Breast epithelium (tissue), 4 donors: ENCODE measurements around the gene NDST4. TPM values are rescaled to one million over a fixed set of nuclear protein-coding genes. Genes with fewer than 3 reads are reported as not detected.
"Not testable (repeated sequence)": the region's sequence is repeated elsewhere in the genome, so short reads cannot be mapped to it uniquely, and the experiment has no call there.

Source experiments
- DNase-seq, 2 donors: peaks; one replicate each; pipeline ENCODE4 v3.0.0-alpha.2; 2019; ENCODE audit warnings: low spot score in 2 of 2
- H3K27ac ChIP-seq, 2 donors: fragments of 200-600 bp; sonication (generic) in 1 of 2; one replicate each; pipeline ENCODE4 v1.5.1; 2016 to 2019; ENCODE audit warnings: mild to moderate bottlenecking in 1 of 2
- H3K27me3 ChIP-seq, 2 donors: fragments of 200-600 bp; sonication (generic) in 1 of 2; one replicate each; pipeline versions ENCODE4 v1.5.1 to v1.6.0; 2017 to 2019; ENCODE audit warnings: control low read depth in 1 of 2, mild to moderate bottlenecking in 1 of 2
- H3K36me3 ChIP-seq: fragments of 200-600 bp; one replicate; pipeline ENCODE4 v1.5.1; 2019
- H3K4me1 ChIP-seq, 2 donors: fragments of 200-600 bp; sonication (generic); one replicate each; pipeline ENCODE4 v1.5.1; 2016 to 2019; ENCODE audit warnings: control low read depth in 1 of 2
- H3K4me3 ChIP-seq, 3 donors: fragments of 200-600 bp; sonication (generic); 1 replicate in 2 of 3; 2 replicates in 1 of 3; pipeline ENCODE4 v1.5.1; 2016 to 2019; ENCODE audit warnings: mild to moderate bottlenecking in 3 of 3, moderate library complexity in 2 of 3
- H3K9me3 ChIP-seq, 2 donors: fragments of 200-600 bp; sonication (generic) in 1 of 2; one replicate each; pipeline ENCODE4 v1.5.1; 2016 to 2019; ENCODE audit warnings: control low read depth in 1 of 2
- POLR2A ChIP-seq: fragments of 450-650 bp; IDR thresholded peaks from one replicate; pipeline ENCODE4 v1.6.1; 2016; ENCODE audit warnings: antibody characterized with exemption, mild to moderate bottlenecking, moderate library complexity
- POLR2AphosphoS5 ChIP-seq, 3 donors: sonication (generic); formaldehyde crosslinking; IDR thresholded peaks; one replicate each; pipeline ENCODE4 v1.6.1; 2017; ENCODE audit warnings: antibody characterized with exemption in 3 of 3
- intact Hi-C: fragments of 100-400 bp; cut with DNase I; formaldehyde crosslinking; loops from one replicate; pipeline ENCODE4 v1.15.1; 2023; ENCODE audit warnings: low total_unique reads
- total RNA-seq, 3 donors: library from RNA; depleted of rRNA; stranded (reverse); fragments of >200 nt; gene quantifications; one replicate each; pipeline ENCODE4 v1.1.0, GENCODE V29; 2016
- TF ChIP-seq, protein P1 (sequence below), 3 donors: fragments of 450-650 bp; IDR thresholded peaks; one replicate each; pipeline ENCODE4 v1.5.1; 2016 to 2017; ENCODE audit warnings: antibody characterized with exemption in 3 of 3, mild to moderate bottlenecking in 3 of 3, moderate library complexity in 3 of 3

Gene NDST4
- total RNA-seq, 3 donors from 2014 or later: not detected

DNA sequence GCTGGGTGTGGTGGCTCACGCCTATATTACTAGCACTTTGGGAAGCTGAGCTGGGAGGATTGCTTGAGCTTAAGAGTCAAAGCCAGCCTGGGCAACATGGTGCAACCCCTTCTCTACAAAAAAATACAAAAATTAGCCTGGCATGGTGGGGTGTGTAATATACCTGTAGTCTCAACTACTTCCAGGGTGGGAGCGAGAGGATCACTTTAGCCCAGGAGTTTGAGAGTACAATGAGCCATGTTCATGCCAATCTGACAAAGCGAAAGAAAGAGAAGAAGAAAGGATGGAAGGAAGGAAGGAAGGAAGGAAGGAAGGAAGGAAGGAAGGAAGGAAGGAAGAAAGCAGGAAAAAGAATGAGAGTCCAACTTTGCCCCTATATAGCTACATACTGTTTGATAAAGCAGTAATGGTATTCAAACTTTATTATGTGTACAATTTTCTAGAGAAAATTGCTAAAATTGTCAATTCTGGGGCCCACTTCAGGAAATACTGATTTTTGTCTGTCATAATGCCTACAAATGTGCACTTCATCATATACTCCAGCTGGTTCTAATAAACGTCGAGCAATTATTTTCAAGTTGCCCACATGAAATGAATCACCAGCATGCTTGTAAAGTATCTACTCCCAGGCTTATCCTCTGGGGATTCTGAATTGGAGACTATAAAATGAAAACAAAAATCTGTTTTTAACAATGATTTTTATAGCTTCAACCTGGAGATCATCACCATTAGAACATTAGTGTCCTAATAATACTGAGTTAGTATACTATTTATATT, 132.3 kb downstream of the NDST4 start:
- TF ChIP-seq POLR2A (no peak), POLR2AphosphoS5 (IDR thresholded peaks at IDR 0.05) (no peak)
- TF ChIP-seq, protein P1, sequence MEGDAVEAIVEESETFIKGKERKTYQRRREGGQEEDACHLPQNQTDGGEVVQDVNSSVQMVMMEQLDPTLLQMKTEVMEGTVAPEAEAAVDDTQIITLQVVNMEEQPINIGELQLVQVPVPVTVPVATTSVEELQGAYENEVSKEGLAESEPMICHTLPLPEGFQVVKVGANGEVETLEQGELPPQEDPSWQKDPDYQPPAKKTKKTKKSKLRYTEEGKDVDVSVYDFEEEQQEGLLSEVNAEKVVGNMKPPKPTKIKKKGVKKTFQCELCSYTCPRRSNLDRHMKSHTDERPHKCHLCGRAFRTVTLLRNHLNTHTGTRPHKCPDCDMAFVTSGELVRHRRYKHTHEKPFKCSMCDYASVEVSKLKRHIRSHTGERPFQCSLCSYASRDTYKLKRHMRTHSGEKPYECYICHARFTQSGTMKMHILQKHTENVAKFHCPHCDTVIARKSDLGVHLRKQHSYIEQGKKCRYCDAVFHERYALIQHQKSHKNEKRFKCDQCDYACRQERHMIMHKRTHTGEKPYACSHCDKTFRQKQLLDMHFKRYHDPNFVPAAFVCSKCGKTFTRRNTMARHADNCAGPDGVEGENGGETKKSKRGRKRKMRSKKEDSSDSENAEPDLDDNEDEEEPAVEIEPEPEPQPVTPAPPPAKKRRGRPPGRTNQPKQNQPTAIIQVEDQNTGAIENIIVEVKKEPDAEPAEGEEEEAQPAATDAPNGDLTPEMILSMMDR (IDR thresholded peaks at IDR 0.05): no peak
- intact Hi-C loops: no loop called here
- Histone ChIP-seq H3K27me3 (no peaks in the 10 kb centered on the region), H3K4me3 (no peak overlapping the region), H3K4me1 (no peaks in the 10 kb centered on the region), H3K27ac (no peak overlapping the region), H3K36me3 (no peaks in the 10 kb centered on the region), H3K9me3 (no peaks in the 10 kb centered on the region)
- no peak for DNase-seq

DNA sequence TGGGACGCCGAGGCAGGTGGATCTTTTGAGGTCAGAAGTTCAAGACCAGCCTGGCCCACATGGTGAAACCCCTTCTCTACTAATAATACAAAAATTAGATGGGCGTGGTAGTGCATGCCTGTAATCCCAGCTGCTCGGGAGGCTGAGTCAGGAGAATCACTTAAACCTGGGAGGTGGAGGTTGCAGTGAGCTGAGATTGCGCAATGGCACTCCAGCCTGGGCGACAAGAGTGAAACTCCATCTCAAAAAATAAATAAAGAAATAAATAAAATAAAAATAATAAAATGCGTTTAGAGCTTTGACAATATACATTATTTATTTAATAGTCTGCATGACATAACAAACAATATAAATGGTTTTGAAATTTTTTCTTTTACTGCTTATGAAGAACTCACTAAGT, 133.0 kb downstream of the NDST4 start:
- H3K9me3 ChIP-seq, DNase-seq, intact Hi-C loops, H3K4me3 ChIP-seq, H3K4me1 ChIP-seq, H3K27ac ChIP-seq, H3K36me3 ChIP-seq, H3K27me3 ChIP-seq: not testable (repeated sequence)

DNA sequence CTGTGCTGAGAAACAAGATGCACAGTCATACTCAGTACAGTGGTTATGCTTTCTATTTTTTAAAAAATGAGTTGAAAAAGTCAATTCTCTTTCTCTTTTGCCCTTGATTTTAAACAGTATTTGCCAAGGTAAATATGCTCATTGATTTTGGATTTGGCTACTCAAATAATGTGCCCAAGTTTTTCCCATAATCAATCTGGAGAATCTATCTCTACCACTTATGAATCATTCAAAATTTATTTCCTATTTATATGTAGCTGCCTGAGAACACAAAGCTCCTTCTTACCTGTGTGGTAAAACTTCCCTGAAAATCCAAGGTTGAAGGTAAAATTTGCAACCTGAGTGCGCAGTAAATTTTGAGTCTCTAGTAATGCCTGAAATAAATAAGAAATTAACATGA, 136.5 kb downstream of the NDST4 start:
- Histone ChIP-seq H3K4me3 (no peak overlapping the region), H3K4me1 (no peaks in the 10 kb centered on the region), H3K27ac (no peak overlapping the region), H3K9me3 (no peaks in the 10 kb centered on the region), H3K36me3 (no peaks in the 10 kb centered on the region), H3K27me3 (no peaks in the 10 kb centered on the region)
- intact Hi-C loops: loop anchor here (5.0 kb wide), 1 partner anchor 410 kb away; no protein-coding TSS in a partner anchor
- no peak for TF ChIP-seq POLR2AphosphoS5 (IDR thresholded peaks at IDR 0.05)
- TF ChIP-seq POLR2A: no peak
- TF ChIP-seq, protein P1 (IDR thresholded peaks at IDR 0.05): no peak
- DNase-seq: no peak

DNA sequence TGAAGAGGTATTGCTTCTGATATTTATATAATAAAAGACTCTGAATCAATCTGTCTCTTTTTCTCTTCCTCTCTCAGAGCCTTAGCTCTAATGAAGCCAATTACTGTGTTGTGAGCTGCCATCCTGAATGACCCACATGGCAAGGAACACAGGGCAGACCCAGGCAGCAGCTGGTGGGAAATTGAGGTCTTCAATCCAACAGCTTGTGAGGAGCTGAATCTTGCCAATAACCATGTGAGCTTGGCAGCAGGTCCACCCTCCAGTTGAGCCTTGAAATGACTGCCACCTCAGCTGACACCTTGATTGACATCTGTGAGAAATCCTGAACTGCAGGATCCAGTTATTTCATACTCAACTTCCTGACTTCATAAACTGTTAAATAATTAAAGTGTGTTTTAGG, 149.4 kb downstream of the NDST4 start:
- DNase-seq: no peak
- TF ChIP-seq, protein P1 (IDR thresholded peaks at IDR 0.05): no peak
- TF ChIP-seq POLR2A: no peak
- TF ChIP-seq POLR2AphosphoS5 (IDR thresholded peaks at IDR 0.05): no peak
- Histone ChIP-seq H3K9me3 (no peaks in the 10 kb centered on the region), H3K27me3 (no peaks in the 10 kb centered on the region), H3K4me1 (no peaks in the 10 kb centered on the region), H3K36me3 (no peaks in the 10 kb centered on the region), H3K27ac (no peak overlapping the region), H3K4me3 (no peak overlapping the region)
- intact Hi-C loops: no loop called here

DNA sequence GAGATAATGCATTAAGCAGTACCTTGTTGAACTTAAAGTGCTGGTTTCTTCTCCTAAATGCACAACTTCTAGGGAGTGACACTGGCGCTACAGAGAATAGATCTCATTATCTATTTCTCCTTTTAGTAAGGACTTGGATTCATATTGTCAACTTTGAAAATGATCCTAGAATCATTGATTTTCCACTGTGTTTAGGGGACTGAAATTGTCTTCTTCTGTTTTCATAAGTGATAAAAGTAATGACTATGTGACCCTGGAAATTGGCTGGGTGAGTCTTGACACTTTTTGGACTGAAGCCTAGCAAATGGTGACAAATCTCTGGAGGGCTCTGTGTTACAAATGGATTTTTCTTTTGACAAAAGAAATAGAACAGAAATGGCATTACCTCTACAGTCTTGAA, 167.8 kb downstream of the NDST4 start:
- Histone ChIP-seq H3K9me3 (no peaks in the 10 kb centered on the region), H3K27ac (no peak overlapping the region), H3K27me3 (no peaks in the 10 kb centered on the region), H3K4me1 (no peaks in the 10 kb centered on the region), H3K36me3 (no peaks in the 10 kb centered on the region), H3K4me3 (no peak overlapping the region)
- intact Hi-C loops: loop anchor here (5.0 kb wide), 1 partner anchor 343 kb away; no protein-coding TSS in a partner anchor
- DNase-seq: no peak
- TF ChIP-seq POLR2A (no peak), POLR2AphosphoS5 (IDR thresholded peaks at IDR 0.05) (no peak)
- TF ChIP-seq, protein P1 (IDR thresholded peaks at IDR 0.05): no peak
